ENCODE measurements around the gene RAX.

Gene RAX

GRCh38 chr18:59293317-59293716 is 20.1 kb upstream of the RAX start:
- H3K4me1 ChIP-seq (ENCODE audit: insufficient read depth, low read length, poor library complexity, severe bottlenecking): no peaks in the 10 kb centered on the region
- H3K27me3 ChIP-seq (ENCODE audit: insufficient read depth, low read length, poor library complexity, severe bottlenecking): no peaks in the 10 kb centered on the region
- H4K20me1 ChIP-seq (ENCODE audit: insufficient read depth, low read length, poor library complexity, severe bottlenecking): no peaks in the 10 kb centered on the region
- no peak overlapping the region for H3K9ac ChIP-seq (ENCODE audit: low read depth, low read length, poor library complexity, severe bottlenecking)
- no peak overlapping the region for H3K4me2 ChIP-seq (ENCODE audit: low read depth, low read length, poor library complexity, severe bottlenecking)
- H3F3A ChIP-seq (ENCODE audit: low read depth): no peaks in the 10 kb centered on the region
- no peak overlapping the region for H3K4me3 ChIP-seq (ENCODE audit: low read length, poor library complexity, severe bottlenecking)
- no peaks in the 10 kb centered on the region for H3K79me2 ChIP-seq (ENCODE audit: insufficient read depth, low read length)
- H2AFZ ChIP-seq (ENCODE audit: low read length): no peak overlapping the region
- no peak for TF ChIP-seq EZH2phosphoT487 (IDR thresholded peaks at IDR 0.05; ENCODE audit: borderline replicate concordance)
- TF ChIP-seq, protein P1, sequence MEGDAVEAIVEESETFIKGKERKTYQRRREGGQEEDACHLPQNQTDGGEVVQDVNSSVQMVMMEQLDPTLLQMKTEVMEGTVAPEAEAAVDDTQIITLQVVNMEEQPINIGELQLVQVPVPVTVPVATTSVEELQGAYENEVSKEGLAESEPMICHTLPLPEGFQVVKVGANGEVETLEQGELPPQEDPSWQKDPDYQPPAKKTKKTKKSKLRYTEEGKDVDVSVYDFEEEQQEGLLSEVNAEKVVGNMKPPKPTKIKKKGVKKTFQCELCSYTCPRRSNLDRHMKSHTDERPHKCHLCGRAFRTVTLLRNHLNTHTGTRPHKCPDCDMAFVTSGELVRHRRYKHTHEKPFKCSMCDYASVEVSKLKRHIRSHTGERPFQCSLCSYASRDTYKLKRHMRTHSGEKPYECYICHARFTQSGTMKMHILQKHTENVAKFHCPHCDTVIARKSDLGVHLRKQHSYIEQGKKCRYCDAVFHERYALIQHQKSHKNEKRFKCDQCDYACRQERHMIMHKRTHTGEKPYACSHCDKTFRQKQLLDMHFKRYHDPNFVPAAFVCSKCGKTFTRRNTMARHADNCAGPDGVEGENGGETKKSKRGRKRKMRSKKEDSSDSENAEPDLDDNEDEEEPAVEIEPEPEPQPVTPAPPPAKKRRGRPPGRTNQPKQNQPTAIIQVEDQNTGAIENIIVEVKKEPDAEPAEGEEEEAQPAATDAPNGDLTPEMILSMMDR (conservative IDR thresholded peaks at IDR 0.05; ENCODE audit: low read length): no peak
- H3K36me3 ChIP-seq (ENCODE audit: insufficient read depth, low read length): no peaks in the 10 kb centered on the region
- no peaks in the 10 kb centered on the region for H3K9me2 ChIP-seq (replicated peaks; ENCODE audit: low read depth, low read length)
- H3K9me3 ChIP-seq (ENCODE audit: insufficient read depth, low read depth, low read length): no peaks in the 10 kb centered on the region

- Histone ChIP-seq H3F3A (ENCODE audit: low read depth) (no peaks in the 10 kb centered on the region), H3K4me2 (ENCODE audit: low read depth, low read length, poor library complexity, severe bottlenecking) (no peak overlapping the region), H3K36me3 (ENCODE audit: insufficient read depth, low read length) (no peaks in the 10 kb centered on the region), H4K20me1 (ENCODE audit: insufficient read depth, low read length, poor library complexity, severe bottlenecking) (no peaks in the 10 kb centered on the region), H2AFZ (ENCODE audit: low read length) (no peak overlapping the region), H3K79me2 (ENCODE audit: insufficient read depth, low read length) (no peaks in the 10 kb centered on the region), H3K27me3 (ENCODE audit: insufficient read depth, low read length, poor library complexity, severe bottlenecking) (no peaks in the 10 kb centered on the region), H3K4me3 (ENCODE audit: low read length, poor library complexity, severe bottlenecking) (no peak overlapping the region), H3K9me2 (replicated peaks; ENCODE audit: low read depth, low read length) (no peaks in the 10 kb centered on the region), H3K4me1 (ENCODE audit: insufficient read depth, low read length, poor library complexity, severe bottlenecking) (no peaks in the 10 kb centered on the region), H3K9me3 (ENCODE audit: insufficient read depth, low read depth, low read length) (no peaks in the 10 kb centered on the region), H3K9ac (ENCODE audit: low read depth, low read length, poor library complexity, severe bottlenecking) (no peak overlapping the region)
- TF ChIP-seq, protein P1 (conservative IDR thresholded peaks at IDR 0.05; ENCODE audit: low read length): no peak
- no peak for TF ChIP-seq EZH2phosphoT487 (IDR thresholded peaks at IDR 0.05; ENCODE audit: borderline replicate concordance)
These were observed 13.1 kb upstream of the RAX start for GRCh38 chr18:59286341-59286740.

GRCh38 chr18:59282341-59282740 is 9.1 kb upstream of the RAX start:
- no peaks in the 10 kb centered on the region for H3F3A ChIP-seq (ENCODE audit: low read depth)
- no peaks in the 10 kb centered on the region for H3K9me2 ChIP-seq (replicated peaks; ENCODE audit: low read depth, low read length)
- H2AFZ ChIP-seq (ENCODE audit: low read length): no peak overlapping the region
- no peaks in the 10 kb centered on the region for H3K79me2 ChIP-seq (ENCODE audit: insufficient read depth, low read length)
- no peaks in the 10 kb centered on the region for H3K36me3 ChIP-seq (ENCODE audit: insufficient read depth, low read length)
- no peak overlapping the region for H3K9ac ChIP-seq (ENCODE audit: low read depth, low read length, poor library complexity, severe bottlenecking)
- TF ChIP-seq, protein P1 (conservative IDR thresholded peaks at IDR 0.05; ENCODE audit: low read length): no peak
- no peak for TF ChIP-seq EZH2phosphoT487 (IDR thresholded peaks at IDR 0.05; ENCODE audit: borderline replicate concordance)
- no peaks in the 10 kb centered on the region for H4K20me1 ChIP-seq (ENCODE audit: insufficient read depth, low read length, poor library complexity, severe bottlenecking)
- no peak overlapping the region for H3K4me2 ChIP-seq (ENCODE audit: low read depth, low read length, poor library complexity, severe bottlenecking)
- no peaks in the 10 kb centered on the region for H3K9me3 ChIP-seq (ENCODE audit: insufficient read depth, low read depth, low read length)
- H3K27me3 ChIP-seq (ENCODE audit: insufficient read depth, low read length, poor library complexity, severe bottlenecking): no peaks in the 10 kb centered on the region
- H3K4me1 ChIP-seq (ENCODE audit: insufficient read depth, low read length, poor library complexity, severe bottlenecking): no peaks in the 10 kb centered on the region
- no peak overlapping the region for H3K4me3 ChIP-seq (ENCODE audit: low read length, poor library complexity, severe bottlenecking)

Data from Loucy (cell line).